Hepatic stellate cell (primary cell): ENCODE data around the gene FBRSL1.
A peak's percentile ranks its signal among the peaks of the same experiment; 100 is the strongest.
"Not testable (repeated sequence)": the region's sequence is repeated elsewhere in the genome, so short reads cannot be mapped to it uniquely, and the experiment has no call there.

ENCODE experiments used
- DNase-seq: peaks from one replicate; pipeline ENCODE4 v3.0.0; 2011; ENCODE audit warnings: low spot score

The FBRSL1 gene

DNA sequence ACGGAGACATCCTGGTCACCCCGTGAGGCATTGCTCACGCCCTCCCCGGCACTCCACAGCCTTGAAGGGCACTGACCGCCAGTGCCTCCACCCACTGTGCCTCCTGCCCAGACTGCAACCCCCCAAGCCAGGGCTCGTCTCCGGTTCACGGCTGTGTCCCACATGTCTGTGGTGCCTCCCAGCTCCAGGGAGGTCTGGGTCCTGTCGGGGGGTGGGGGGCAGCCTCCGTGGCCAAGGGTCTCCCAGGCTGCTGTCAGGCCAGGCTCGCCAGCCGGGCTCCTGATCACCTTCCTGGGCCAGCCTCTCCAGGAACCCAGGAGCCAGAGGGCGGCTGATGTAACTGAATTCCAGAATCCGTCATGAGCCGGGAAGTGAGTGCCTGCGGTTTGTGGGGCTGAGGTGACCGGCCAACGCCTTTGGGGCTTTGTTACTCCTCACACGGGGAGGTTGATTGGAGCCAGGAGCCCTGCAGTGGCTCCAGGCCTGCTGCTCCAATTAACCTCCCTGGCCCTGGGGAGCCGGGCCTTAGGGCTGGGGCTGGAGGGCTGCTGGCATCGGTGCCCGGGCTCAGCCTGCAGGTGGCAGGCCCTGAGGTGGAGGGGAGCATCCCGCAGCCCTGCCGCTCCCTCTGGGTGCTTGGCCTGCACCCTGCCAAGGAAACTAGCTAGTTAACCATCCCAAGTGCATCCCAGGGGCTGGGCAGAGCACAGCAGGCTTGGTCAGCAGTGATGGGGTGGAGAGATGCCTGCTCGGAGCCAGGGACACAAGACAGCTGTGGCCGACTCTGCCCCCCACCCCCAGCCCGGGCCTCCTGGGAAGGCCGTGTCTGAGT is 36.4 kb upstream of the FBRSL1 start:
- peak; percentile 64 for DNase-seq

DNA sequence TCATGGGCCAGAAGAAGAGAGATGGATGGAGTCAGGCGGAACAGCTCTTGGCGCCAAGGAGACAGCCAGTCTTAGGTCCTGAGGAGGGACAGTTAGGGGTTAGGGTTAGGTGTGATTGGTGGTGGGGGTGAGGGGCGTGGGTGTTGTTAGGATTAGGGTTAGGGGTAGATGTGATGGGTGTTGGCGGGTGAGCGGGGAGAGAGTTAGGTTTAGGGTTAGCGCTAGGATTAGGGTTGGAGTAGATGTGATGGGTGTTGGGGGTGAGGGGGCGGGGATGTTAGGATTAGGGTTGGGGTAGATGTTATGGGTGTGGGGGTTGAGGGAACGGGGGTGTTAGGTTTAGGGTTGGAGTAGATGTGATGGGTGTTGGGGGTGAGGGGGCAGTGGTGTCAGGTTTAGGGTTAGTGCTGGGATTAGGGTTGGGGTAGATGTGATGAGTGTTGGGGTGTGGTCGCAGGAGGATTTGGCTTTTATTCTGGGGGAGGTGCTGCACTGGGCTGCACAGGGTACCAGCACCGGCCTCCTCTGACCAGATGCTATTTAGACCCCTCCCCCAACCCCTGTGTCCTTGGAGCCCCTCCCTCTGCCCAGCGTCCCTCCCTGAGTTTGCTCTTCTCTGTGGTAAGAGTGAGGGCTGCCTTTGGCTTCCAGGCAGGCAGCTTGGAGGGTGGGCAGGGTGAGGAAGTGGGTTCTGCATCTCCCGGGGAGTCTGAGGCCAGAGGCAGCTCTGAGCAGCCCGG is 35.6 kb upstream of the FBRSL1 start:
- no peak for DNase-seq

DNA sequence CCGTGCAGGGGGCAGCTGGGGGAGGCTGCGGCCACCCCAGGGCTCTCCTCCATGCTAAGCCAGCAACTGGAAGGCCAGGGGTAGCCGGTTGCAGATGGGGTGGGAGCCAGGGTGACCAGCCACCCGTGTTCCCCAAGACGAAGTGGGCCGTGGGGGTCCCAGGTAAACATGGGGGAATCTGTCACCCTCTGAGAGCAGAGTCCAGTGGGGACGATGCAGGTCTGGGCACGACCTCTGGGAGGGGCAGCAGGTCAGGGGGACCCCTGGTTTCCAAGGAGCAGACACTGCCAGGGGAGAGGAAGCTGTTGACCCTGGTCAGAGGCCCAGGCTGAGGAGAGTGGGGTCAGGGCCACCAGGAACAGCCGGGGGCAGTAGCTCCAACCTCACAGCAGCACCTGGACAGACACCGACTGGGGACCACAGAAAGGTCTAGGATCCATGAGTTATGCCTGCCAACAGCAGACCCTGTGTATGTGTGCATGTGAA is 35.0 kb upstream of the FBRSL1 start:
- DNase-seq: no peak

DNA sequence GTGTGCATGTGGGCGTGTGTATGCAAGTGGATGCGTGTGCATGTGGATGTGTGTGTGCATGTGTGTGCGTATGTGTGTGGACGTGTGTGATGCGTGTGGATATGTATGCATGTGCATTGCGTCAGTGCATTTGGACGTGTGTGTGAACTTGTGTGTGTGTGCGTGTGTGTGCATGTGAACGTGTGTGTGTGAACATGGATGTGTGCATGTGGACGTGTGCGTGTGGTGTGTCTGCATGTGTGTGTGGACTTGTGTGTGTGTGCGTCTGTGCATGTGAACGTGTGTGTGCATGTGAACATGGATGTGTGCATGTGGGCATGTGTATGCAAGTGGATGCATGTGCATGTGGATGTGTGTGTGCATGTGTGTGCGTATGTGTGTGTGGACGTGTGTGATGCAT is 34.4 kb upstream of the FBRSL1 start:
- DNase-seq: no peak

DNA sequence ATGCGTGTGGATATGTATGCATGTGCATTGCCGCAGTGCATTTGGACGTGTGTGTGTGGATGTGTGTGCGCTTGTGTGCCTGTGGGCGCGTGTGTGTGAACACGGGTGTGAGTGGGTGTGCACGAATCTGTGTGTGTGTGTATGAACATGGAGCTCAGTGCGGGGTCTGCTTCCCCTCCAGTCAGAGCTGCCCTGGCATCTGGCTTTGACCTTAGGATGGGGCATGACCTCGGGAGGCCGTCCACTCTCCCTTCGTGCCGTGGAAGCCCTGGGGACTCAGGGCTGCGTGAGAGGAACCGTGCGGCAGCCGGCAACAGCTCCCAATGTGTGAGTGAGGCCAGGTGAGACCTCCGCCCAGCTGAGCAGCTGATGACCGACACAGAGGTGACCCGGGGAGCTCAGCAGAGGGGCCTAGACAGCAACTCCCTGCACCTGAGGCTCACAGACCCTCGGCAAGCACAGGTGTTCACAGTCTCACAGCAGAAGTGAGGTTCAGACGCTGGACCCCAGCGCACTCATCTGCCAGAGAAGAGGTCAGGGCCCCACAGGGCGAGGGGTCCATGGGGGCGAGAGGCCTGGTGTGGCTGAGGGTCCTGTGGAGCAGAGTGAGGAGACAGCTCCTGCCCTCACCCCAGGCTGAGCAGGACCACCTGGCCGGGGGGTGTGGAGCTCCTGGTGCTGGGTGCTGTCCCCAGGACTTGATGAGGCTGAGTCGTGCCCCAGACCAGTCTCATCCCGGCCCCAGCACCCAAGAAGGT is 33.6 kb upstream of the FBRSL1 start:
- DNase-seq: no peak

DNA sequence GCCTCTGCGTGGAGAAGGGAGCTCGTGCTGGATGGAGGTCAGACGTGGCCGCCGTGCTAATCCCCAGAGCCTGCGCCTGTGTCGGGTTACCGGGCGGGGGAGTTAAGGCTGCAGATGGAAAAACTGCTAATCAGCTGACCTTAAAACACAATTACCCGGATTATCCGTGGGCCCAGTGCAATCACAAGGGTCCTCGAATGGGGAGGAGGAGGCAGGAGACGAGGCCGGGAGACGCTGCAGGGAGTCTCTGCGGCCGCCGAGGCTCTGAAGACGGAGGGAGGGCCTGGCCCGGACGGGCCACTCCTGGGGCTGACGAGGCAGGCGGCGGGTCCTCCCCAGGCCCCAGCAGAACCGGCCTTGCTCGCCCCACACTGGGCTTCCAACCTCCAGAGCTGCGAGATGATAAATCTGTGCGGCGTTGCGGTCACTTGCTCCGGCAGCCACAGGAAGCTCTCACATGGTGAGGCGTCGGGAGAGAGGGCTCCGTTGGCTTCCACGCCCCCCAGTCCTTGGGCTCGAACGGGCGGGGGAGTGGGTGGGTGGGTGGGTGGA is 32.9 kb upstream of the FBRSL1 start:
- no peak for DNase-seq

DNA sequence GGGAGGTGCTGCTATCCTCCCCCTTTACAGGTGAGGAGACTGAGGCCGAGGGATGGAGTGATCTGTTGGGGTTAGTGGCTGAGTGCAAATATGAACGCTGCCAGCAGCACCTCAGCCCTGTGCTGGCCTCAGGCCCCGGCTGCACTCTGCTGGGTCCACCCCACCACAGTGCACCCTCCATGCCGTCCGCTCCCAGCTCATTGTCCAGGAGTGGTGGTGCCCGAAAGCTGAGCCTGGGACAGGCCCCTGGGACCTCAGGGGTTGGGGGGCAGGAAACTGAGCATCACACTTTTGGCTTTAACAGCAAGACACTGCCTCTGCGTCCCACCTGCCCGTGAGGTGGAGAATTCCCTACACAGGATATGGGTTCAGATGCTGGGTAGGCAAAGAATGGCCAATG is 31.5 kb upstream of the FBRSL1 start:
- no peak for DNase-seq

DNA sequence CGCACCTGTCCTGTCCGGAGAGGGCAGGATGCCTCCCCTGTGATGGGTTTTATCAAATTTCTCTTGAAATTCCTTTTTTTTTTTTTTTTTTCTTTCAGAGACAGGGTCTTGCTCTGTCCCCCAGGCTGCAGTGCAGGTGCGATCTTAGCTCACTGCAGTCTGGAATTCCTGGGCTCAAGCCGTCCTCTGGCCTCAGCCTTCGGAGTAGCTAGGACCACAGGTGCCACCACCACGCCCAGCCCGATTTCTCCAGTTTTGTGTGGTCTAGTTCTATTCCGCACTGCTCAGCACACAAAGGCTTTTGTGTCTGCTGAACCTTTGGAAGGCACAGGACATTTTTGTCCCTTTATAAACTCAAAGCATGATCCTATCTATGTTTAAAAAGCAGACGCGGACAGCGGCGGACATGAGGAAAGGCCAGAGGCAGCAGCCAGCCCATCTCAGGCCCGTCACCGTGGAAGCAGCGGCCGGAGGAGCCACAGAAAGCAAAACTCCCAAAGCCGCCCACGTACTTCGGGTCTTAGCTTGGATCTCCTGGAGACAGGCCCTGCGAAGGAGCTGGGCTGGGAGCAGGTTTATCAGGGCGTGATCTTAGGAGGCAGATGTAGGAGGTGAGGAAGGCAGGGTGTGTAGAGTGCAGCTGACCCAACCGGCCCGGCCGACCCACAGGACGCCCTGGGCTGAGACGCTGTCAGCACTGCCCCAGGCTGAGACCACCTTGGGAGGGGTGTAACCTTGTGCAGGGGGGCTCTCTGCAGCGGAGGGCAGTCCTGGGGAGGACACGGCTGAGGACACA is 30.9 kb upstream of the FBRSL1 start:
- no peak for DNase-seq

DNA sequence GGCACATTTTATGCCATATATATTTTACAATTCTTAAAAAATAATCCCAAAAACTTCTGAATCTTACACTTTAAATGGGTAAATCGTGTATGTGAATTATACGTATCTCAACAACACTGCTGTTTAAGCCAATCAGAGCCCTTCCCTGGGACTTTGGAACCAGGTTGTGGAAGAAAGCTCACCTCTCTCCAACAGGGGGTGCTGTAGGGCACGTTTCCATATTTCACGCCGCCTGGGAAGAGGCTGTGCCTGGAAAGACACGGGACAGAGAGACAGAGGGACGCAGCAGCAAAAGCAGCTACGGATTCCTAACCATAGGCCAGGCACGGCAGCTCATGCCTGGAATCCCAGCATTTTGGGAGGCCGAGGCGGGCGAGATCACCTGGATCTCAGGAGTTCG is 29.4 kb upstream of the FBRSL1 start:
- DNase-seq: no peak

DNA sequence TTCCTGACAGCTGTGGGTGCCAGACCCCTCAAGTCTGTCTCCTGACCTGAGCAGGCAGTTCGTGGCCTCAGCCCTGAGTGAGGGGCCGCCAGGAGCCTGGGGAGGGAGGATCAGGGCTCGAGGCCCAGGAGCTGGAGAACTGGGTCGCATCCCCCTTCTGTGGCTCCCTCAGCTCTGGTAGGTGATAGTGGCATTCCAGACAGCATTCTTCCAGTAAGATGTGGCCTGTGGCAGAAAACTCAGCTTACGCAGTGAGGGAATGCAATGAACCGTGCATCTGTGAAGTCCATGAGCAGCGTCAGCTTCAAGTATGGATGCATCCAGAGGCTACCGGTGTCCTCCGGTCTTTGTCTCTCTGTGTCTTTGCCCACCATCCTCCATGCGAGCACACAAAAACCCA is 28.4 kb upstream of the FBRSL1 start:
- DNase-seq: no peak

DNA sequence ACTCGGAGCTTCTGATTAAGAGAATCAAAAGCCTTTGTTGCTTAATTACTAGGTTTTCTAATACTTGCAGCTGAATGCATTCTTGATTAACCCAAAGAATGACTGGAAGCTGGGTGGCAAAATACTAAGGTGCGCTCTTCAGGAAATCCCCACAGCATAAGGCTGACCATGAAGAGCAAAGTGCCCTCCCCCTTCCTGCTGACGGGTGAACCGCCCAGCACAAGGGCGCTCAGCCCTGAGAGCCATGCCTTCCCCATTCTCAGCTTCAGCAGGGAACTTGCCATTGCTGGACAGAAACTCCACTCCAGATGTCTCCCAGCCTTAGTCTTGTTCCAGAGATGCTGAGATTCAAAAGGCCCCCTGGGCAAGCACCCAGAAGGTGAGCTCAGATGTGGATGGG is 27.2 kb upstream of the FBRSL1 start:
- DNase-seq: no peak

DNA sequence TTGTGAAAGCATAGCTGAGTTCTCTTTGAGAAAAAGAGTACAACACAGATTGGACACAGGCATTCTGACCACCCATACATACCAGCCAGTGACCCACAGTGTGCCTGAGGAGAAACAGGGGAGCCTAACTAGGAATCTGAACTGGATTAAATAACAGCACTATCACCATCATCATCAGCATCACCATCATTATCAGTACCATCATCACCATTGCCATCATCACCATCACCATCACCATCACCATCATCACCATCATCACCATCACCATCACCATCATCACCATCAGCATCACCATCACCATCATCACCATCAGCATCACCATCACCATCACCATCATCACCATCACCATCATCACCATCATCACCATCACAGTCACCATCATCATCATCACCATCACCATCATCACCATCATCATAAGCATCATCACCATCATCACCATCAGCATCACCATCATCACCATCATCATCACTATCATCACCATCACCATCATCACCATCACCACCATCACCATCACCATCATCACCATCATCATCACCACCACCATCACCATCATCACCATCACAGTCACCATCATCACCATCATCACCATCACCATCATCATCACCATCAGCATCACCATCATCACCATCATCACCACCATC is 26.5 kb upstream of the FBRSL1 start:
- not testable (repeated sequence) for DNase-seq

DNA sequence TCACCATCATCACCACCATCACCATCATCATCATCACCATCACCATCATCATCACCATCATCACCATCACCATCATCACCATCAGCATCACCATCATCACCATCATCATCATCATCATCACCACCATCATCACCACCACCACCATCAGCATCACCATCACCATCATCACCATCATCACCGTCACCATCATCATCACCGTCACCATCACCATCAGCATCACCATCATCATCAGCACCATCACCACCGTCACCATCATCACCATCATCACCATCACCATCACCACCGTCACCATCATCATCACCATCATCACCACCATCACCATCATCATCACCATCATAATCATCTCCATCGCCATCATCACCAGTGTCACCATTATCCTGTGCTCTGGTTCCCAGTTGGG is 25.6 kb upstream of the FBRSL1 start:
- not testable (repeated sequence) for DNase-seq

DNA sequence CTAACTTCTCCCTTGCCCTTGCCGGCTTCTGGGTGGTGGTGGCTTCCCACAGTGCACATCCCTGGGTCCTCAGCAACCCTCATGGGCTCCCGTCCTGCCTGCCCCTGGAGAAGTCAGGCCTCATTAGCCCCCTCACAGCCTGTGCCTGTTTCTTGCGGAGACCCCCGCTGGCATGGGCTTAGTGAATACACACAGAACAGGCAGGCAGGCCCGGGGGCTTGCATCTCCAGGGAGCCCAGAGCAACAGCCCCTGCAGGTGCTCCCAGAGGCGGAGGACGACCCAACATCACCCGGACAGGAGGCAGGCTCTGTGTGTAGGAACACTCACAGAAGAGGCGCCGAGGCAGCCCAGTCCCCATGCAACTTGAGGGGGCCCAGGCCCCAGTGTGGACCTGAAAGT is 25.1 kb upstream of the FBRSL1 start:
- no peak for DNase-seq

DNA sequence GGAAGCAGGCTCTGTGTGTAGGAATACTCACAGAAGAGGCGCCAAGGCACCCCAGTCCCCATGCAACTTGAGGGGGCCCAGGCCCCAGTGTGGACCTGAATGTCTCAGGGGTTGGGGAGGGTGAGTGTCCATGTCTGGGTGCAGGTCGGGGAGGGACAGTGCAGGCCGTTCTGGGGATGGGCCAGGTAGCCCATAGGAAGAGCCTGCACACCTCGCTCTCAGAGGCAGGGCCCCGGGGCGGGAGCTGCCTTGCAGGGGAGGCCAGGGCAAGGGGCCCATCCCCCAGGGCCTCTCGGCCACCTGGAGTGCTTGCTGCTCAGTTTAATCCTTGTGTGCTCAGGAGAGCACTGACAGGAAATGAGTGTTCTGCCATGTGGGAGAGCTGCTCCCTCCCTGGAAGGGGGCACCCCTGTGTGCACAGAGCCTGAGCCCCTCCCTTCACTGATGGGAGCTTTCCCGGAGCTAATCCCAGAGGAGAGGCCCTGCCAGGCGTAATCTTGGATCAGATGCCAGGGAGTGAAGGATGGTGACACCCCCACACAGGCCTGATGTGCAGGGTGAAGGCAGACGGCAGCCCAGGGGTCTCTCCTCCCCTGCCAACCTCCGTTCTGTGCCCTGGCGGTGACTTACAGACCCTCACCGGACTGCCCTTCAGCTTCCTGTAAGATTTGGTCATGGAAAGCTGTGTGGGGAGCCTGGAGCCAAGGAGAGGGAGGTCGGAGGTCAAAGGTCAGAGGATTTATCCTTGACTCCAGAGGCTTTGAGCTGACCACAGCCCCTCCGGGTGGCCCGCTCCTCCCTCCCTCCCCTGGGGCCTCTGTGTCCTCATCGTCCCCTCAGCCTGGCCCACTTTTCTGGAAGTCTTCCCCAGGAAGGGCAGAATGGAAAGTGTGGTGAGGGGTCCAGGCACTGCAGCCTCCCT is 24.4 kb upstream of the FBRSL1 start:
- no peak for DNase-seq

DNA sequence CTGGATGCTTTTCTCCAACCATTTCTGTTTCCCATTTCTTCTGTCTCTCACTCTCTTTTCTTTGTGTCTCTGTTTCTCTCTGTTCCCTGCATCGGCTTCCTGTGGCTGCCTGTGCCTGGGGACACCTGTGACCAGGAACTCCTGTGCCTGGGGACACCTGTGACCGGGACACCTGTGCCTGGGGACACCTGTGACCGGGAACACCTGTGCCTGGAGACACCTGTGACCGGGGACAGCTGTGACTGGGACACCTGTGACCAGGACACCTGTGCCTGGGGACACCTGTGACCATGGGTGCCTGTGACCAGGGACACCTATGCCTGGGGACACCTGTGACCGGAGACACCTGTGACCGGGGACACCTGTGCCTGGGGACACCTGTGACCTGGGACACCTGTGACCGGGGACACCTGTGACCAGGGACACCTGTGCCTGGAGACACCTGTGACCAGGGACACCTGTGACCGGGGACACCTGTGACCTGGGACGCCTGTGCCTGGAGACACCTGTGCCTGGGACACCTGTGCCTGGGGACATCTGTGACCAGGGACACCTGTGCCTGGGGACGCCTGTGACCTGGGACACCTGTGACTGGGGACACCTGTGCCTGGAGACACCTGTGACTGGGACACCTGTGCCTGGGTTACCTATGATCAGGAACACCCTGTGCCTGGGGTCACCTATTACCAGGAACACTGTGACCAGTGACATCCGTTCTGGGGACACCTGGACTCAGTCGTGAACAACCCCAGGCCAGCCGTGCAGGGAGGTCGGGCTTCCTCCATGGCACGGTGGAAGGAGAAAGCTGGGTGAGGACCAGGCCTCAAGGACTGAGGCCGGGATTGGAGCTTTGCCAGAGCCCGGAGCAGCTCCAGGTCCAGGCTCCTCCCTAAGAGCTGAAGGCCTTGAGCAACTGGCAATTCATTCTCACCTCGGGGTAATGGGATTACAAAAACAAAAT is 23.4 kb upstream of the FBRSL1 start:
- DNase-seq: no peak

DNA sequence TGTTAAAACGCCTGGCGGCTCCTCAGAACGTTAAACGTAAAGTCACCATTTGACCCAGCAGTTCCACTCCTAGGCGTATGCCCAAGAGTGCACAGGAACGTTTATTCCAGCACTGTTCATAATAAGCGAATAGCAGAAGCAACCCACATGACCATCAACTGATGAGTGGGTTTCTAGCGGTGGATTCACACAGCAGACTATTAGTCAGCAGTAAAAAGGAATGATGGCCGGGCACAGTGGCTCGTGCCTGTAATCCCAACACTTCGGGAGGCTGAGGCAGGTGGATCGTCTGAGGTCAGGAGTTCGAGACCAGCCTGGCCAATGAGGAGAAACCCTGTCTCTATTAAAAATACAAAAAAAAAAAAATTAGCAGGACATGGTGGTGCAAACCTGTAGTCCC is 22.4 kb upstream of the FBRSL1 start:
- DNase-seq: no peak

DNA sequence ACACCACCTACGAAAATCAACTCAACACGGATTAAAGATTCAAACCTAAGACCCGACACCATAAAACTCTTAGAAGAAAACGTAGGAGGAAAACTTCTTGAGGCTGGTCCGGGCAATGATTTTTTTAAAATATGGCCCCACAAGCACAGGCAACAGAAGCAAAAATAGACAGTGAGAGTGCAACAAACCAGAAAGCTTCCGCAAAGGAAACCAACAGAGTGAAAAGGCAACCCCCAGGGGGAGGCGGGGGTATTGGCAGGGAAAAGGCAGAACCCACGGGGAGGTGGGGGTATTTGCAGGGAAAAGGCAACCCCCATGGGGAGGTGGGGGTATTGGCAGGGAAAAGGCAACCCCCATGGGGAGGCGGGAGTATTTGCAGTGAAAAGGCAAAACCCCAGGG is 20.5 kb upstream of the FBRSL1 start:
- no peak for DNase-seq

DNA sequence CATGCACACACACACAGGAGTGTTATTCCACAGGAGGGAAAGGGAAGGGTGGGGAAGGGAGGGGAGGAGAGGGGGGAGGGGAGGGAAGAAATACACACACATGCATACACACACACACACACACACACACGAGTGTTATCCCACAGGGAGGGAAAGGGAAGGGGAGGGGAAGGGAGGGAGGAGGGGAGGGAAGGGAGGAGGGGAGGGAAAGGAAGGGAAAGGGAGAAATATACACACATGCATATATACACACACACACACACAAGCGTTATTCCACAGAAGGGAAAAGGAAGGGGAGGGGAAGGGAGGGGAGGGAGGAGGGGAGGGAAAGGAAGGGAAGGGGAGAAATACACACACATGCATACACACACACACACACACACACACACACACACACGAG is 19.6 kb upstream of the FBRSL1 start:
- DNase-seq: no peak
